Neural cell (in vitro differentiated cells): Measurements from ENCODE around the gene PFN3. TPM values are rescaled to one million over a fixed set of nuclear protein-coding genes. Genes with fewer than 3 reads are reported as not detected.

Experiments used
- H2AFZ ChIP-seq: fragments of 200-600, 300-800 bp; sonication (generic), shearing (Covaris generic); 2 replicates; pipeline ENCODE4 v1.6.0; 2014; ENCODE audit warnings: low read depth, mild to moderate bottlenecking, antibody characterized with exemption, low read length, moderate library complexity
- H3F3A ChIP-seq: fragments of 200-600 bp; shearing (Covaris generic); 2 replicates; pipeline ENCODE4 v1.6.1; 2016; ENCODE audit warnings: mild to moderate bottlenecking, moderate library complexity, mixed read lengths, antibody characterized with exemption, low read length; ENCODE audit not compliant: insufficient read depth, poor library complexity, severe bottlenecking
- H3K27ac ChIP-seq: fragments of 200-600, 300-800 bp; sonication (generic), shearing (Covaris generic); 2 replicates; pipeline ENCODE4 v1.5.1; 2014; ENCODE audit warnings: mild to moderate bottlenecking, low read length, moderate library complexity
- H3K27me3 ChIP-seq: fragments of 300-800, 200-600 bp; sonication (generic), shearing (Covaris generic); 2 replicates; pipeline ENCODE4 v1.6.0; 2014; ENCODE audit warnings: mild to moderate bottlenecking, low read depth, low read length, moderate library complexity; ENCODE audit not compliant: insufficient read depth
- H3K36me3 ChIP-seq: fragments of 300-800, 200-600 bp; sonication (generic), shearing (Covaris generic); 2 replicates; pipeline ENCODE4 v1.5.1; 2014; ENCODE audit warnings: mild to moderate bottlenecking, antibody characterized with exemption, low read length, moderate library complexity; ENCODE audit not compliant: insufficient read depth
- H3K4me2 ChIP-seq: fragments of 300-800, 200-600 bp; sonication (generic), shearing (Covaris generic); 2 replicates; pipeline ENCODE4 v1.6.0; 2014; ENCODE audit warnings: mild to moderate bottlenecking, low read length
- H3K4me3 ChIP-seq: fragments of 300-800, 200-600 bp; sonication (generic), shearing (Covaris generic); 2 replicates; pipeline ENCODE4 v1.5.1; 2014; ENCODE audit warnings: mild to moderate bottlenecking, low read length, moderate library complexity
- H3K79me2 ChIP-seq: fragments of 200-600 bp; shearing (Covaris generic); replicated peaks from 2 replicates; pipeline ENCODE4 v1.6.0; 2014; ENCODE audit warnings: mild to moderate bottlenecking, low read length, moderate library complexity; ENCODE audit not compliant: insufficient read depth
- H3K9ac ChIP-seq: fragments of 300-800, 200-600 bp; sonication (generic), shearing (Covaris generic); 2 replicates; pipeline ENCODE4 v1.6.1; 2016; ENCODE audit warnings: mild to moderate bottlenecking, low read length, mixed read lengths
- H3K9me2 ChIP-seq: fragments of 200-600 bp; shearing (Covaris generic); 2 replicates; pipeline ENCODE4 v1.6.1; 2016; ENCODE audit warnings: mild to moderate bottlenecking, low read length, mixed read lengths; ENCODE audit not compliant: insufficient read depth
- H3K9me3 ChIP-seq: fragments of 200-600, 300-800 bp; sonication (generic), shearing (Covaris generic); 2 replicates; pipeline ENCODE4 v1.6.1; 2016; ENCODE audit warnings: mild to moderate bottlenecking, mixed run types, low read length, moderate library complexity, mixed read lengths
- H4K20me1 ChIP-seq: fragments of 200-600 bp; shearing (Covaris generic); 2 replicates; pipeline ENCODE4 v1.6.1; 2016; ENCODE audit warnings: mild to moderate bottlenecking, mixed run types; ENCODE audit not compliant: insufficient read depth
- EP300 ChIP-seq: fragments of 450-650 bp; conservative IDR thresholded peaks from 2 replicates; pipeline ENCODE4 v1.6.1; 2014; ENCODE audit warnings: antibody characterized with exemption, mild to moderate bottlenecking, moderate library complexity; ENCODE audit not compliant: poor library complexity, severe bottlenecking
- EZH2 ChIP-seq: fragments of 200-600, 300-800 bp; shearing (Covaris generic), sonication (generic); IDR thresholded peaks from 2 replicates; pipeline ENCODE4 v1.6.1; 2014; ENCODE audit warnings: antibody characterized with exemption, low read length, borderline replicate concordance, mild to moderate bottlenecking; ENCODE audit not compliant: insufficient read depth, poor library complexity, severe bottlenecking
- MXI1 ChIP-seq: fragments of 450-650 bp; conservative IDR thresholded peaks from 2 replicates; pipeline ENCODE4 v1.6.1; 2014; ENCODE audit warnings: antibody characterized with exemption, mild to moderate bottlenecking; ENCODE audit not compliant: poor library complexity, severe bottlenecking
- POLR2AphosphoS5 ChIP-seq: IDR thresholded peaks from 2 replicates; pipeline ENCODE4 v1.6.1; 2012
- RAD21 ChIP-seq: fragments of 450-650 bp; conservative IDR thresholded peaks from 2 replicates; pipeline ENCODE4 v1.6.1; 2014; ENCODE audit warnings: antibody characterized with exemption, mild to moderate bottlenecking, moderate library complexity
- SMC3 ChIP-seq: fragments of 450-650 bp; conservative IDR thresholded peaks from 2 replicates; pipeline ENCODE4 v1.6.1; 2014; ENCODE audit warnings: antibody characterized with exemption, mild to moderate bottlenecking, moderate library complexity; ENCODE audit not compliant: poor library complexity
- TAF1 ChIP-seq: IDR thresholded peaks from 2 replicates; pipeline ENCODE4 v1.6.1; 2012; ENCODE audit warnings: low read depth
- polyA plus RNA-seq: library from polyadenylated mRNA; depleted of rRNA; stranded (reverse); fragments of >200 nt; gene quantifications from 2 replicates; pipeline ENCODE4 v1.2.3, GENCODE V29; 2014
- TF ChIP-seq, protein P1 (sequence below): IDR thresholded peaks from 2 replicates; pipeline ENCODE4 v1.6.1; 2012; ENCODE audit warnings: borderline replicate concordance
- TF ChIP-seq, protein P2 (sequence below): fragments of 450-650 bp; IDR thresholded peaks from 2 replicates; pipeline ENCODE4 v1.5.1; 2014; ENCODE audit warnings: antibody characterized with exemption, mild to moderate bottlenecking, moderate library complexity; ENCODE audit not compliant: poor library complexity, severe bottlenecking

Gene PFN3
- polyA plus RNA-seq, 1 donor from 2014 or later = not detected

DNA sequence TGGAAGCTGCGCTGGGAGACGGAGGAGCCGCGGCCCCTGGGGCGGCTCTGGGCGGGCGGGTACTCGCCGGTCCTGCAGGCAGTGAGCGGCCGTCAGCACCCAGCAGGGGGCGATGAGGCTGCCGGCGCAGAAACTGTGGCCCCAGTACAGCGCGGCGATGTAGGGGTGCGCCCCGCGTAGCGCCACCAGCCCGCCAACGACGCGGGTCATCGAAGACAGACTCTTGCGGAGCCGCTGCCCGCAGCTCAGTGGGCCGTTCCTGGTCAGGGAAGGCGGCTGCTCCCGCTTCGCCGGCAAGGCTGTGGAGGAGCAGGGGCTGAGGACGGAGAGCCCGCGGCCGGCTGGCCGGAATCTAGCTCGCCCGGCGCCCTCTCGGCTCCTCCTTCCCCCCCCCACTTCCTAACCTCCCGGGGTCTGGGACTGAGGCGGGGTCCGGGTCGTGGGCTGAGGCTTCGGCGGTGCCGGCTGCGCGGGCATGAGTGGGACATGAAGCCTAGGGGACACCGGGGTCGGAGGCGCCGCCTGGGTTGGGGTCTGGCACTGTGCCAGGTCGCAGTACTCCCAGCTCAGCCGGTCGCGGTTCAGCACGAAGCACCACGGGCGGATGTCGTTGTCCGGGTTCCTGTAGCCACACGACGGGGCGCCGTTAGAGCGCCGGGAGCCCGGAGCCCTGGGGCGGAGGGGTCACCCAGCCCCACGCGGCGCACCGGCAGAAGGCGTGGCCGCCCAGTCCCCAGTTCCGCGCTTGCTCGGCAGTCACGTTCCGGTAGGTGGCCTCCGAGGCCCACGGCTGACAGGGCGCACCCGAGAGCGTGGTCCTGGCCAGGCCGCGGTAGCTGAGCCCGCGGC, 3.6 kb upstream of the PFN3 start:
- Histone ChIP-seq H3K79me2 (no peaks in the 10 kb centered on the region), H4K20me1 (no peaks in the 10 kb centered on the region), H3F3A (no peaks in the 10 kb centered on the region), H3K4me2 (peak overlapping the region; percentile 4), H3K4me3 (peak overlapping the region; percentile 65), H3K9me2 (no peaks in the 10 kb centered on the region), H2AFZ (peak overlapping the region; percentile 14), H3K27me3 (peaks cover 42% of the 10 kb centered on the region), H3K27ac (peak overlapping the region; percentile 34), H3K9ac (peak overlapping the region; percentile 55), H3K36me3 (no peaks in the 10 kb centered on the region), H3K9me3 (no peaks in the 10 kb centered on the region)
- TF ChIP-seq, protein P1, sequence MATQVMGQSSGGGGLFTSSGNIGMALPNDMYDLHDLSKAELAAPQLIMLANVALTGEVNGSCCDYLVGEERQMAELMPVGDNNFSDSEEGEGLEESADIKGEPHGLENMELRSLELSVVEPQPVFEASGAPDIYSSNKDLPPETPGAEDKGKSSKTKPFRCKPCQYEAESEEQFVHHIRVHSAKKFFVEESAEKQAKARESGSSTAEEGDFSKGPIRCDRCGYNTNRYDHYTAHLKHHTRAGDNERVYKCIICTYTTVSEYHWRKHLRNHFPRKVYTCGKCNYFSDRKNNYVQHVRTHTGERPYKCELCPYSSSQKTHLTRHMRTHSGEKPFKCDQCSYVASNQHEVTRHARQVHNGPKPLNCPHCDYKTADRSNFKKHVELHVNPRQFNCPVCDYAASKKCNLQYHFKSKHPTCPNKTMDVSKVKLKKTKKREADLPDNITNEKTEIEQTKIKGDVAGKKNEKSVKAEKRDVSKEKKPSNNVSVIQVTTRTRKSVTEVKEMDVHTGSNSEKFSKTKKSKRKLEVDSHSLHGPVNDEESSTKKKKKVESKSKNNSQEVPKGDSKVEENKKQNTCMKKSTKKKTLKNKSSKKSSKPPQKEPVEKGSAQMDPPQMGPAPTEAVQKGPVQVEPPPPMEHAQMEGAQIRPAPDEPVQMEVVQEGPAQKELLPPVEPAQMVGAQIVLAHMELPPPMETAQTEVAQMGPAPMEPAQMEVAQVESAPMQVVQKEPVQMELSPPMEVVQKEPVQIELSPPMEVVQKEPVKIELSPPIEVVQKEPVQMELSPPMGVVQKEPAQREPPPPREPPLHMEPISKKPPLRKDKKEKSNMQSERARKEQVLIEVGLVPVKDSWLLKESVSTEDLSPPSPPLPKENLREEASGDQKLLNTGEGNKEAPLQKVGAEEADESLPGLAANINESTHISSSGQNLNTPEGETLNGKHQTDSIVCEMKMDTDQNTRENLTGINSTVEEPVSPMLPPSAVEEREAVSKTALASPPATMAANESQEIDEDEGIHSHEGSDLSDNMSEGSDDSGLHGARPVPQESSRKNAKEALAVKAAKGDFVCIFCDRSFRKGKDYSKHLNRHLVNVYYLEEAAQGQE = no peak
- TF ChIP-seq RAD21 (peak; percentile 81), EP300 (no peak), MXI1 (peak; percentile 60), SMC3 (peak; percentile 66), POLR2AphosphoS5 (peak; percentile 35), EZH2 (no peak), TAF1 (no peak)
- TF ChIP-seq, protein P2, sequence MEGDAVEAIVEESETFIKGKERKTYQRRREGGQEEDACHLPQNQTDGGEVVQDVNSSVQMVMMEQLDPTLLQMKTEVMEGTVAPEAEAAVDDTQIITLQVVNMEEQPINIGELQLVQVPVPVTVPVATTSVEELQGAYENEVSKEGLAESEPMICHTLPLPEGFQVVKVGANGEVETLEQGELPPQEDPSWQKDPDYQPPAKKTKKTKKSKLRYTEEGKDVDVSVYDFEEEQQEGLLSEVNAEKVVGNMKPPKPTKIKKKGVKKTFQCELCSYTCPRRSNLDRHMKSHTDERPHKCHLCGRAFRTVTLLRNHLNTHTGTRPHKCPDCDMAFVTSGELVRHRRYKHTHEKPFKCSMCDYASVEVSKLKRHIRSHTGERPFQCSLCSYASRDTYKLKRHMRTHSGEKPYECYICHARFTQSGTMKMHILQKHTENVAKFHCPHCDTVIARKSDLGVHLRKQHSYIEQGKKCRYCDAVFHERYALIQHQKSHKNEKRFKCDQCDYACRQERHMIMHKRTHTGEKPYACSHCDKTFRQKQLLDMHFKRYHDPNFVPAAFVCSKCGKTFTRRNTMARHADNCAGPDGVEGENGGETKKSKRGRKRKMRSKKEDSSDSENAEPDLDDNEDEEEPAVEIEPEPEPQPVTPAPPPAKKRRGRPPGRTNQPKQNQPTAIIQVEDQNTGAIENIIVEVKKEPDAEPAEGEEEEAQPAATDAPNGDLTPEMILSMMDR = peak; percentile 79

DNA sequence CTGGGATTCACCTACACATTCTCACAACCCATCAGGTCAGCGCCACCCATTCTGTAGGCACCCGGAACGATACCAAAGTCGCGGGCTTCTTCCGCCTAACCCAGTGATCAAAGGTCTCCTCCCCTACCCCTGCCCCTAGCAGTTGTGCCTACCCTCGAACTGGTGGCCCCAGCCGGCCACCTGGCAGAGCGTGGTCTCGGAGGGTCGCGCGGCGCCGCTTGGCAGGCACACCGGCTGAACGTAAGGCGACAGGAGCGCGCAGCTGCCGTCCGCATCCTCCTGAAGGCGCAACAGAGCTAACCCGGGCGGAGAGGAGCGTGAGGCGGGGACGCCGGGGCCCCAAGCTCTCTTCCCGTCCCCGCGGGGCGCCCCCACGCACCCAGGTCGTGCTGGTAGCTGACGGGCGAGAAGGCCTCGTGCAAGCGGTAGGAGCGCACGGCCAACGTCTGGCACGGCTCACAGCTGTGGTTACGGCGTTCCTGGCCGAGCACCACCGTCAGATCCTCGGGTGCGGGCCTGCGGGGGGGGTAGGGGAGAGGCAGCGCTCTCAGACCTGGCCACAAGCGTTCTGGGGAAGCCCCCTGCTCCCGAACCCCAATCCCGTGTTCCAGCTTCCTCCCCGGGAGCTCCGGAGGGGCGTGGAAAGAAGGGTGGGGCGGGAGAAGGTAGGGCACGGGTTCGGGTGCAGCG, 2.8 kb upstream of the PFN3 start:
- Histone ChIP-seq H3K27me3 (peaks cover 42% of the 10 kb centered on the region), H4K20me1 (no peaks in the 10 kb centered on the region), H3K9ac (peak overlapping the region; percentile 55), H3K27ac (peak overlapping the region; percentile 34), H3K9me3 (no peaks in the 10 kb centered on the region), H3K36me3 (no peaks in the 10 kb centered on the region), H3K9me2 (no peaks in the 10 kb centered on the region), H3K4me2 (no peak overlapping the region), H3K79me2 (no peaks in the 10 kb centered on the region), H3F3A (no peaks in the 10 kb centered on the region), H2AFZ (peak overlapping the region; percentile 14), H3K4me3 (peak overlapping the region; percentile 65)
- TF ChIP-seq RAD21 (no peak), POLR2AphosphoS5 (no peak), SMC3 (peak; percentile 16), MXI1 (no peak), TAF1 (no peak), EP300 (no peak), EZH2 (no peak)
- TF ChIP-seq, protein P2 = peak; percentile 41
- TF ChIP-seq, protein P1 = no peak
